Measurements from ENCODE around the gene CCDC134.

The CCDC134 gene

GRCh38 chr22:41787331-41787730, 13.1 kb upstream of the CCDC134 start:
- intact Hi-C loops (cut with DNase I; ENCODE audit: low total_unique reads) = no loop called here
- Histone ChIP-seq H3K36me3 (no peaks in the 10 kb centered on the region), H3K27me3 (peaks cover 0 to 3% of the 10 kb centered on the region in 2 donors), H3K4me3 (no peak overlapping the region), H3K27ac (no peak overlapping the region), H3K4me1 (no peaks in the 10 kb centered on the region), H3K9me3 (no peaks in the 10 kb centered on the region)
- DNase-seq = no peak
- TF ChIP-seq CTCF (IDR thresholded peaks at IDR 0.05) = no peak

GRCh38 chr22:41793871-41794270, 6.6 kb upstream of the CCDC134 start:
- Histone ChIP-seq H3K27me3 (peaks cover 0 to 3% of the 10 kb centered on the region in 2 donors), H3K9me3 (no peaks in the 10 kb centered on the region), H3K4me1 (no peaks in the 10 kb centered on the region), H3K36me3 (no peaks in the 10 kb centered on the region), H3K4me3 (no peak overlapping the region), H3K27ac (no peak overlapping the region)
- DNase-seq = no peak
- intact Hi-C loops (cut with DNase I; ENCODE audit: low total_unique reads) = no loop called here
- TF ChIP-seq CTCF (IDR thresholded peaks at IDR 0.05) = no peak

GRCh38 chr22:41798736-41799135, 1.7 kb upstream of the CCDC134 start:
- peaks cover 4 to 20% (median 14%) of the 10 kb centered on the region in 4 donors for H3K4me1 ChIP-seq
- H3K9me3 ChIP-seq = no peaks in the 10 kb centered on the region
- H3K4me3 ChIP-seq = no peak overlapping the region
- no peak overlapping the region for H3K27ac ChIP-seq
- H3K36me3 ChIP-seq = no peaks in the 10 kb centered on the region
- intact Hi-C loops (cut with DNase I; ENCODE audit: low total_unique reads) = no loop called here
- DNase-seq = no peak
- TF ChIP-seq CTCF (IDR thresholded peaks at IDR 0.05) = no peak
- no peaks in the 10 kb centered on the region for H3K27me3 ChIP-seq

- Histone ChIP-seq H3K27ac (peak overlapping the region; percentile 81 to 87), H3K4me3 (peak overlapping the region; percentile 85 to 95), H3K36me3 (no peaks in the 10 kb centered on the region), H3K9me3 (no peaks in the 10 kb centered on the region), H3K4me1 (peaks cover 4 to 20% (median 14%) of the 10 kb centered on the region in 4 donors), H3K27me3 (no peaks in the 10 kb centered on the region)
- peak; percentile 26 to 74 for DNase-seq
- intact Hi-C loops (cut with DNase I; ENCODE audit: low total_unique reads) = no loop called here
- no peak for TF ChIP-seq CTCF (IDR thresholded peaks at IDR 0.05)
Observed at GRCh38 chr22:41799486-41800347, 762 bp upstream of the CCDC134 start.

GRCh38 chr22:41801147-41801819, 804 bp downstream of the CCDC134 start:
- H3K27me3 ChIP-seq = no peaks in the 10 kb centered on the region
- DNase-seq = no peak
- peak overlapping the region; percentile 85 to 95 for H3K4me3 ChIP-seq
- H3K4me1 ChIP-seq = peaks cover 4 to 20% (median 14%) of the 10 kb centered on the region in 4 donors
- TF ChIP-seq CTCF (IDR thresholded peaks at IDR 0.05) = no peak
- intact Hi-C loops (cut with DNase I; ENCODE audit: low total_unique reads) = no loop called here
- H3K36me3 ChIP-seq = no peaks in the 10 kb centered on the region
- H3K27ac ChIP-seq = peak overlapping the region; percentile 81 to 87
- no peaks in the 10 kb centered on the region for H3K9me3 ChIP-seq

Measured in tibial artery (tissue), 4 donors.